SK-N-SH (cell line): ENCODE data around the gene RADIL.

Source experiments
- CTCF ChIP-seq: fragments of 200-600 bp; sonication (generic); IDR thresholded peaks from 2 replicates; pipeline ENCODE4 v1.6.1; 2017; ENCODE audit warnings: antibody characterized with exemption, mild to moderate bottlenecking, moderate library complexity
- EP300 ChIP-seq, 2 experiments: IDR thresholded peaks; 2 replicates each; pipeline versions ENCODE4 v1.4.0 to v1.6.1; 2012; ENCODE audit warnings: borderline replicate concordance in 1 of 2, low read depth in 1 of 2, low read length in 1 of 2
- FOXJ3 ChIP-seq: sonication (generic); formaldehyde crosslinking; IDR thresholded peaks from 2 replicates; pipeline ENCODE4 v1.5.1; 2020; ENCODE audit warnings: mild to moderate bottlenecking, missing genetic modification reagents
- FOXM1 ChIP-seq: IDR thresholded peaks from 2 replicates; pipeline ENCODE4 v1.4.0; 2012; ENCODE audit warnings: low read depth, mild to moderate bottlenecking
- JUND ChIP-seq: IDR thresholded peaks from 2 replicates; pipeline ENCODE4 v1.4.0; 2012
- PBX3 ChIP-seq: IDR thresholded peaks from 2 replicates; pipeline ENCODE4; 2012
- POLR2AphosphoS5 ChIP-seq: IDR thresholded peaks from 2 replicates; pipeline ENCODE4 v1.6.1; 2012; ENCODE audit warnings: low read depth, low read length
- RAD21 ChIP-seq: IDR thresholded peaks from 2 replicates; pipeline ENCODE4 v1.6.1; 2012; ENCODE audit warnings: mild to moderate bottlenecking, low read length
- REST ChIP-seq: IDR thresholded peaks from 2 replicates; pipeline ENCODE4 v1.6.1; 2012; ENCODE audit warnings: mild to moderate bottlenecking, low read depth, low read length, moderate library complexity
- RFX5 ChIP-seq: IDR thresholded peaks from 2 replicates; pipeline ENCODE4 v1.6.1; 2012; ENCODE audit warnings: mild to moderate bottlenecking, improper control_type of control experiment, low read length
- TAF1 ChIP-seq: IDR thresholded peaks from 2 replicates; pipeline ENCODE4 v1.6.1; 2012; ENCODE audit warnings: low read depth, mild to moderate bottlenecking, low read length, moderate library complexity, borderline replicate concordance
- TEAD4 ChIP-seq: IDR thresholded peaks from 2 replicates; pipeline ENCODE4 v1.4.0; 2012; ENCODE audit warnings: mild to moderate bottlenecking, borderline replicate concordance; ENCODE audit not compliant: insufficient read depth
- USF1 ChIP-seq: IDR thresholded peaks from 2 replicates; pipeline ENCODE4 v1.4.0; 2012; ENCODE audit warnings: low read depth, borderline replicate concordance
- USF2 ChIP-seq: fragments of 150-350 bp; IDR thresholded peaks from 2 replicates; pipeline ENCODE4 v1.6.1; 2017; ENCODE audit warnings: antibody characterized with exemption, low read length, low read depth, borderline replicate concordance

GRCh38 chr7:4779118-4779517, 104.4 kb downstream of the RADIL start:
- no peak for TF ChIP-seq REST
- no peak for TF ChIP-seq POLR2AphosphoS5
- no peak for TF ChIP-seq CTCF
- no peak for TF ChIP-seq EP300 (IDR thresholded peaks at IDR 0.05; ENCODE audit: borderline replicate concordance in 1 of 2, low read depth in 1 of 2, low read length in 1 of 2)
- no peak for TF ChIP-seq TAF1
- TF ChIP-seq TEAD4: no peak
- no peak for TF ChIP-seq FOXM1
- no peak for TF ChIP-seq RFX5
- no peak for TF ChIP-seq RAD21
- TF ChIP-seq FOXJ3 (CRISPR knock-in tag): no peak
- TF ChIP-seq PBX3: no peak
- TF ChIP-seq USF2: no peak
- TF ChIP-seq USF1: no peak
- no peak for TF ChIP-seq JUND
